Muscle of leg (tissue), 11 donors: ENCODE results near the gene ZNF836. TPM values are rescaled to one million over a fixed set of nuclear protein-coding genes. Genes with fewer than 3 reads are reported as not detected.
"Not testable (repeated sequence)": the region's sequence is repeated elsewhere in the genome, so short reads cannot be mapped to it uniquely, and the experiment has no call there.

Experiments
- DNase-seq: peaks from one replicate; pipeline ENCODE4 v3.0.0; 2013
- H3K27ac ChIP-seq: one replicate; pipeline ENCODE4 v1.5.1; 2013; ENCODE audit warnings: mild to moderate bottlenecking, low read length, control low read depth
- H3K27me3 ChIP-seq: one replicate; pipeline ENCODE4 v1.6.1; 2013; ENCODE audit warnings: low read length; ENCODE audit not compliant: control insufficient read depth, insufficient read depth
- H3K36me3 ChIP-seq: one replicate; pipeline ENCODE4 v1.6.1; 2013; ENCODE audit warnings: low read length; ENCODE audit not compliant: control insufficient read depth, insufficient read depth
- H3K4me1 ChIP-seq: one replicate; pipeline ENCODE4 v1.6.1; 2013; ENCODE audit warnings: low read length; ENCODE audit not compliant: control insufficient read depth, insufficient read depth
- H3K4me3 ChIP-seq: one replicate; pipeline ENCODE4 v1.5.1; 2013; ENCODE audit warnings: low read length, control low read depth
- H3K9me3 ChIP-seq: replicated peaks from 2 replicates; pipeline ENCODE4 v1.6.1; 2013; ENCODE audit warnings: low read depth, low read length; ENCODE audit not compliant: control insufficient read depth
- WGBS: methylation state at CpG from one replicate; pipeline ENCODE4 v1.1.5; 2013; ENCODE audit warnings: missing lambda C conversion rate; ENCODE audit not compliant: insufficient coverage; 5-methylcytosine and 5-hydroxymethylcytosine counted together
- polyA plus RNA-seq, 8 donors: library from polyadenylated mRNA; unstranded; fragments of 120-200 nt; gene quantifications; one replicate each; pipeline versions ENCODE4 v1.2.1 to v1.2.3, GENCODE V29; 2013; ENCODE audit warnings: inconsistent platforms in 1 of 8, low replicate concordance in 1 of 8; ENCODE audit not compliant: insufficient read length in 8 of 8, insufficient read depth in 1 of 8
- total RNA-seq: library from RNA; stranded (reverse); fragments of 120-200 nt; gene quantifications from one replicate; pipeline ENCODE4 v1.2.4, GENCODE V29; 2013

The ZNF836 gene
- total and polyA plus RNA-seq, 9 donors = 6.5 to 15.4 (median 7.9) TPM

DNA sequence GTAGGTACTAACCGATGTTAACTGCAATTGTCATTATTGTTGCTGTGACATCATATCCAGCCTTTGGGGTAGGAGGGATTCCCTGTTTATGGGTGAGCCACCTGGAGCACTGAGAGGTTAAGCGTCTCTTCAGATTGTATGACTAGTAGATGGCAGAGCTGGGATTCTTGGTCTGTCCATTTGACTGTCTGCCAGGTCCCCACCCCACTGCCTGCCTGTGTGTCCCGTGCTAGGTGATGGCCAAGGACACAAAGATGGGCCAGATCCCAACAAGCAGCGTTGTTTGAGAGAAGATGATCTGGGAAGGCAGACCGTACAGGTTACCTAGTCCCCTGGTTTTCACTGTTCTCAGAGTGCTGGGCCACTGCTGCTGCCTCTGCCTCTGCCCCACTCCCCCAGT lies 35.1 kb upstream of the ZNF836 start:
- Histone ChIP-seq H3K36me3 (peaks cover 86% of the 10 kb centered on the region), H3K27me3 (no peaks in the 10 kb centered on the region), H3K27ac (no peak overlapping the region), H3K4me1 (no peaks in the 10 kb centered on the region), H3K9me3 (no peaks in the 10 kb centered on the region), H3K4me3 (no peak overlapping the region)
- DNase-seq = no peak
- 77% methylated on average over 3 of the region's 5 CpGs for WGBS

DNA sequence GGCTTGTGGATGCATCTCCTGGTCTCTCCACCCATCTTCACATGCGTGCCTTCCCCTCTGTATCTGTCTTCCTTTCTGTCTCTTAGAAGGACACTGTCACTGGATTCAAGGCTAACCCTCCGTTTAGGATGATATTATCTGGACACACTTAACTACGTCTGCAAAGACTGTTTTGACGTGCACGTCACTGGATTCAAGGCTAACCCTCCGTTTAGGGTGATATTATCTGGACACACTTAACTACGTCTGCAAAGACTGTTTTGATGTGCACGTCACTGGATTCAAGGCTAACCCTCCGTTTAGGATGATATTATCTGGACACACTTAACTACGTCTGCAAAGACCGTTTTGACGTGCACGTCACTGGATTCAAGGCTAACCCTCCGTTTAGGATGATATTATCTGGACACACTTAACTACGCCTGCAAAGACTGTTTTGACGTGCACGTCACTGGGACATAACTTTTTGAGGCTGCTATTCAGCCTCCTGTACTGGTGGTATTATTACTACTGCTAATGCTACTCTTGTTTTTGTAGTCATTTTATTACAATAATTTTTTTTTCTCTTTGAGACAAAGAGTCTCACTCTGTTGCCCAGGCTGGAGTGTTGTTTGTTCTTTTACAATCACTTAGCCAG lies 29.5 kb upstream of the ZNF836 start:
- not testable (repeated sequence) for H3K4me1 ChIP-seq, H3K27ac ChIP-seq, H3K9me3 ChIP-seq, H3K27me3 ChIP-seq, H3K4me3 ChIP-seq, DNase-seq
- H3K36me3 ChIP-seq = peaks cover 70% of the 10 kb centered on the region
- 74% methylated on average over 6 of the region's 17 CpGs for WGBS

DNA sequence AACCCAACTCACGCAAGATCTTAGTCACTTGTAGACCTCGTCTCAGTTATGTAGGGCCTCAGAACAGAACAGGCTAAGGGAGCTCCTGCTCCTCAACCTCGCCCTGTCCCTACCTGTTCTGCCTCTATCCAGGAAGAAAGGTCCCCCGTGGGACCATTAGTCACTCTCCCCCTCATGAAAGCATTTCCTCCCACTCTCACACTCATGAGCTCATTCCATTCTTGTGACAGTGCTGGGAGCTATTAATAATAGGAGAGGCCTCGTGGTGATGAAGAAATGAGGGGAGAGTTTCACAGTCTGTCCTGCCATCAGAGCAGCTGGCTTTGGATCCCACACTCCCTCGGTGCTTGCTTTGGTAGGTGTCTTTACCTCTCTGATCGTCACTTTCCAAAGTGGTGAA lies 28.6 kb upstream of the ZNF836 start:
- H3K4me3 ChIP-seq = no peak overlapping the region
- H3K27ac ChIP-seq = no peak overlapping the region
- no peaks in the 10 kb centered on the region for H3K9me3 ChIP-seq
- WGBS = 81% methylated on average over 3 of the region's 7 CpGs
- DNase-seq = peak; percentile 26
- no peaks in the 10 kb centered on the region for H3K4me1 ChIP-seq
- H3K36me3 ChIP-seq = peaks cover 71% of the 10 kb centered on the region
- no peaks in the 10 kb centered on the region for H3K27me3 ChIP-seq

DNA sequence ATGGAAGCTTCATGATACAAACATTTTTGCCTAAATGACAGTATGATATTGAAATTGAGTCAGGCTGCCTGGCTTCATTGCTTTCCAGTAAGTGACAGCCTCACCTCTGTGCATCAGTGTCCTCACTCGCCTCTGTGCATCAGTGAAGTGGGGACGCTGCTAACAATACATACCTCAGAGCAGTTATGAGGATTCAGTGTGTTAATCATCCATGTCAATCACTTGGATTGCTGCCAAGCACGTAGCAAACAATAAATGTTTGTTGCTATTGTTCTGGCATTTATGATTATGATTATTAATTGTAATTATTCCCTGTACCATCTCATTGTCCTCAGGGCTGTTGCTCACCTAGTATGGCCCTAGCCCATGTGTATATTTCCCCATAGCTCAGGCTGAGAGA lies 27.3 kb upstream of the ZNF836 start:
- no CpG with 5 or more reads among the region's 3 CpGs for WGBS
- Histone ChIP-seq H3K4me3 (no peak overlapping the region), H3K27me3 (no peaks in the 10 kb centered on the region), H3K4me1 (no peaks in the 10 kb centered on the region), H3K9me3 (no peaks in the 10 kb centered on the region), H3K27ac (no peak overlapping the region), H3K36me3 (peaks cover 68% of the 10 kb centered on the region)
- DNase-seq = no peak

DNA sequence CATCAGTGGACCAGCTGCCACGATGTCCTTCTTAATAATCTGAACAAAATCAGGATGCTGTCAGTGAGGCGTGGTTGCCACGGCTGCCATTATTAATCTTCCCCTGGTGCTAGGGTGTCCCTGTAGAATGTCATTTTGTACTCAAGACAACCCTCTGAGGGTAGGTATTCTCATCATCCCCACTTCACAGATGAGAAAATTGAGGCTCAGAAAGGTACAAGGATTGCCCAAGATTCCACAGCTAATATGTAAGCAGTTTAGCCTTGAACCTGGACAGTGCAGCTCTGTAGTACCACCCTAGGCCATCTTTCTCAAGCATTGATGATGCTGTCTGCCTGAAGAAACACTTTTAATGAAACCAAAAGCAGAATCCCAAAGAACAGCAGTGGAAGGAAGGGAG lies 26.5 kb upstream of the ZNF836 start:
- Histone ChIP-seq H3K9me3 (no peaks in the 10 kb centered on the region), H3K4me1 (no peaks in the 10 kb centered on the region), H3K4me3 (no peak overlapping the region), H3K27ac (no peak overlapping the region), H3K27me3 (no peaks in the 10 kb centered on the region), H3K36me3 (peaks cover 65% of the 10 kb centered on the region)
- DNase-seq = no peak
- WGBS = no CpG with 5 or more reads among the region's 3 CpGs

DNA sequence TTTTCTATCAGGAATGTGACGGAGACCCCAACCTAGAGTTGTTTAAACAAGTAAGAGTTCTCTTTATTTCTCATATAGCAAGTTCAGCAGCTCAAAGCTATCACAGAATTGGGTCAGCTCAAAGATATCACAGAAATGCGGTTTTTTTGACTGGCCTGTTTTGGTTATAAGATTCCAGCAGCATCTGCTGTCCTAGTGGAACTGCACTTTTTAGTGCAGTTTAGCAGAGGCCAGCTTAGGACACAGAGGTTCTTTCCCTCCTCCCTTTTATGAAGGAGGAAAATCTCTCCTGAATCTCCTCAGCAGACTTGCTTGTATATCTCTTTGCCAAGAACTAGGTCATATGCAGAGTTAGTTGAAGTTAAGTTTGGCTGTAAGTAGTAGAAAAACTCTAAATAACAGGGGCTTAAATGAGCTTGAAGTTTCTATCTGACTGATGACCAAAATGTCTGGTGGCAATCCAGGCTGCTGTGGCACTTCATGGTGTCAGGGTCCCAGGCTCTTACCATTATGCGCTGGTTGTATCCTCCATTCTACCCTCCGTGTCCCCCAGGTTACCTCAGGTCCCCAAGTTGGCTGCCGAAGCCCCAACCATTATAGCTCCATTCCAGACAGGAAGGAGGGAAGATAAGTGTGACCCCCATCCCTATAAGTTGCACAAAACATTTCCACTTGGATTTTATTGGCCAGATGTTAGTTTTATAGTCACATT lies 25.0 kb upstream of the ZNF836 start:
- DNase-seq = no peak

DNA sequence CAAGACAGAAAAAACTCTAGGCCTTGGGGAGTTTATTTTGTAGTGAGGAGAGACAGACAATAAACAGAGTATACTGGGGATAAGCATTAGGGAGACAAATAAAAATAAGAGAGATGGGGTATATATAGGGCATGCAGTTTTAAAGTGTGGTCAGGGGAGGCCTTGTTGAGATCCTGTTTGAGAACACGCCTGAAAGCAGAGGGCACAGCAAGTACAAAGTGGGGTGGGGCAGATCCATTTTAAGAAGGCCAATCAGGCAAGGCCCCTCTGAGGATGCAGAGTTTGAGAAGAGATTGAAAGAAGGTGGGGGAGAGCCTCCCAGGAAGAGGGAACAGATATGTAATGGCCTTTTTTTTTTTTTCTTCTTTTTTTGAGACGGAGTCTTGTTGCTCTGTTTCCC lies 20.5 kb upstream of the ZNF836 start:
- WGBS = 80% methylated on average over 1 of the region's 2 CpGs
- Histone ChIP-seq H3K9me3 (no peaks in the 10 kb centered on the region), H3K4me1 (peaks cover 26% of the 10 kb centered on the region), H3K27ac (peak overlapping the region; percentile 20), H3K4me3 (no peak overlapping the region), H3K27me3 (no peaks in the 10 kb centered on the region), H3K36me3 (peaks cover 39% of the 10 kb centered on the region)
- DNase-seq = no peak

More for the DNA sequence above, 25.0 kb upstream of the ZNF836 start:
- no peaks in the 10 kb centered on the region for H3K9me3 ChIP-seq
- H3K36me3 ChIP-seq = peaks cover 60% of the 10 kb centered on the region
- no peaks in the 10 kb centered on the region for H3K27me3 ChIP-seq
- H3K4me1 ChIP-seq = peaks cover 7% of the 10 kb centered on the region
- no peak overlapping the region for H3K27ac ChIP-seq
- no peak overlapping the region for H3K4me3 ChIP-seq
- WGBS = 73% methylated on average over 2 of the region's 5 CpGs

DNA sequence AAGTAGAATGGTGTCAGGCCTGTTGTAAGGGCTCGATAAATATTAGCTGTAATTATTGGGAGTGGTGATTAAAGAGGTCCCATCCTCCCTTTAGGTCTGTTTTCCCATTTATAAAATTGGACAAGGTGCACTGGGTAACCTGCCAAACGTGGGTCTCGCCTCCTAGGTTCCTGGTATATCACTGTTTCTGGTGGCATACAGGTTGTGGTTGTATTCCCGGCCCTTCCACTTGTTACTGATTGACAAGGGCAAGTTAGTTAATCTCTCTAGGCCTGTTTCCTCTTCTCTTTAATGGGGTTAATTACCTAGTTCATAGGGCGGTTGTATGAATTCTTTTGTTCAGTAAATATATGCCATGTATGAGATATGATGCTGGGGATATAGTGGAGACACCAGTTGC lies 20.0 kb upstream of the ZNF836 start:
- Histone ChIP-seq H3K4me3 (peak overlapping the region; percentile 98), H3K4me1 (peaks cover 26% of the 10 kb centered on the region), H3K27ac (peak overlapping the region; percentile 4), H3K9me3 (no peaks in the 10 kb centered on the region), H3K36me3 (peaks cover 36% of the 10 kb centered on the region), H3K27me3 (no peaks in the 10 kb centered on the region)
- 89% methylated on average over 2 of the region's 5 CpGs for WGBS
- no peak for DNase-seq

DNA sequence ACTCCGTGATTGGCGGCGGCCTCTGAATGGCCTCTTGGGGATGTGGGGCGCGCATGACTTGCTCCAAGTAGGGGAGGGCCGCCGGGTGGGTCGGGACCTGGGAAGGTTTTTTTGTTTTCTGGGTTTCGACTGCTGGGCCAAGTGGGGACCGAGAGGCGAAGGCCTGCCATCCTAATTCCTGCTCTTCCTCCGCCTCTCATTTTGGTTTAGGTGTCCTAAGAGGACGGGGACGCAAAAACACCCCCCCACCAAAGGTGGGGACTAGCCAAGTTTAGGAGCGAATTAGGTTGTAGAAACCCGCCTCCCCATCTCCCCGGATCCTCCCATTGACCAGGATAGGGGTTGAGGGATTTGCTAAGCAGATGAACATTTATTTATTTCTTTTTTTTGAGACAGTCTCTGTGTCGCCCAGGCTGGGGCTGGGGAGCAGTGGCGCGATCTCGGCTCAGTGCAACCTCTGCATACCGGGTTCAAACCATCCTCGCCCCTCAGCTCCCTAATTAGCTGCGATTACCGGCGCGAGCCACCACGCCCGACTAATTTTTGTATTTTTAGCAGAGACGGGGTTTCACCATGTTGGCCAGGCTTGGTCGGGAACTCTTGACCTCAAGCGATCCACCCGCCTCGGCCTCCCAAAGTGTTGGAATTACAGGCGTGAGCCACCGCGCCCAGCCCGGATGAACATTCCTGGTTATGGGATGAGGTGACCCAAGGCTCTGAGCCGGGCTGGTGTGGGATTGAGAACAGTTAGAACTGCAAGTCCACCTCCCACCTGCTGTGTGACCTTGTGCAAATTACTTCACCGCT lies 19.3 kb upstream of the ZNF836 start:
- Histone ChIP-seq H3K27ac (peak overlapping the region; percentile 94), H3K27me3 (no peaks in the 10 kb centered on the region), H3K4me1 (peaks cover 26% of the 10 kb centered on the region), H3K4me3 (peak overlapping the region; percentile 98), H3K36me3 (peaks cover 31% of the 10 kb centered on the region), H3K9me3 (no peaks in the 10 kb centered on the region)
- DNase-seq = peak; percentile 78
- 7% methylated on average over 19 of the region's 40 CpGs for WGBS
